ENCODE measurements around the gene WASL. TPM values are rescaled to one million over a fixed set of nuclear protein-coding genes. Genes with fewer than 3 reads are reported as not detected.

The WASL gene
- total RNA-seq, 2 donors from 2014 or later: 37.2 to 43.5 TPM

DNA sequence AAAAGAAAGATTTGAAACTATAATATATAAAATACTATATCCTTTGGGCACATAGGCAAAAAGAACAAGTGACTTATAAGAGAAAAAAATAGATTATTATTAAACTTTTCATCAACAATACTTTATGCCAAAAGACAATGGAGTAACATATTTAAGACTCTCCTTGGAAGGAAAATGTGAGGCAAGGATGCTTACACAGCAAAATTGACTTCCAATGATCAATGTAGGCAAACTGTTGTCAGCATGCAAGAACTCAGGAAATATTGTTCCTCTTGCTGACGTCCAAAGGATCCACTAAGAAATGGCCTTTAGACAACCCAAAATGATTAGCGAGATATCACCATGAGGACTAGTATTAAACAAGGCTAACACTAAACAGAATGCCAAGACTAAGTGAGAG is 116.0 kb downstream of the WASL start:
- no peak for ATAC-seq (ENCODE audit: insufficient number of reproducible peaks, low FRiP score, low read depth)
- no peak for TF ChIP-seq CTCF (IDR thresholded peaks at IDR 0.05)
- Histone ChIP-seq H3K9me3 (no peaks in the 10 kb centered on the region), H3K4me3 (no peak overlapping the region), H3K4me1 (ENCODE audit: control insufficient read depth in 1 of 2, low read depth in 2 of 2) (no peaks in the 10 kb centered on the region), H3K27ac (no peak overlapping the region), H3K36me3 (no peaks in the 10 kb centered on the region), H3K27me3 (replicated peaks; ENCODE audit: insufficient read depth) (no peaks in the 10 kb centered on the region)
- no peak for DNase-seq (ENCODE audit: low spot score)

Other genes starting within 250 kb of the WASL start
- 1 to 10 TPM in 1 of 2 donors, under 1 TPM in 1; 0.21 to 1.4 TPM for gene IQUB, start 214.4 kb downstream of the WASL start, total RNA-seq
- 10 to 100 TPM; 23.8 to 55.0 TPM for gene NDUFA5, start 191.2 kb downstream of the WASL start, total RNA-seq
- gene ASB15, start 147.2 kb downstream of the WASL start, total RNA-seq: not detected
- not detected for gene LMOD2, start 93.1 kb downstream of the WASL start, total RNA-seq
- not detected for gene HYAL4, start 96.2 kb upstream of the WASL start, total RNA-seq
- gene SPAM1, start 176.2 kb upstream of the WASL start, total RNA-seq: not detected